Lower leg skin (tissue), 3 donors: ENCODE results near the gene ZIC5.

Source experiments
- CTCF ChIP-seq, 3 donors: fragments of 450-650 bp; IDR thresholded peaks; one replicate each; pipeline ENCODE4 v1.5.1; 2016; ENCODE audit warnings: antibody characterized with exemption in 3 of 3, mild to moderate bottlenecking in 3 of 3, moderate library complexity in 2 of 3
- POLR2A ChIP-seq, 2 donors: fragments of 450-650 bp; IDR thresholded peaks; one replicate each; pipeline ENCODE4 v1.6.1; 2016 to 2017; ENCODE audit warnings: antibody characterized with exemption in 2 of 2, mild to moderate bottlenecking in 1 of 2, moderate library complexity in 1 of 2

- no peak for TF ChIP-seq POLR2A (IDR thresholded peaks at IDR 0.05)
- no peak for TF ChIP-seq CTCF (IDR thresholded peaks at IDR 0.05)
Measured at GRCh38 chr13:99993660-99994637, 22.4 kb upstream of the ZIC5 start.
